Measurements from ENCODE around the gene WDR76.

The WDR76 gene

GRCh38 chr15:43886558-43886957, 59.8 kb downstream of the WDR76 start:
- no peak overlapping the region for H2BK120ac ChIP-seq (ENCODE audit: low read depth, low read length)
- no peaks in the 10 kb centered on the region for H3K4me1 ChIP-seq (ENCODE audit: control insufficient read depth, insufficient read depth, low read depth, low read length)
- H2AFZ ChIP-seq (ENCODE audit: low read depth, low read length), result no peak overlapping the region
- H3K14ac ChIP-seq (ENCODE audit: low read length in 2 of 2), result no peak overlapping the region
- no peak overlapping the region for H4K8ac ChIP-seq (ENCODE audit: low read length)
- H4K91ac ChIP-seq (ENCODE audit: low read length), result no peak overlapping the region
- no peaks in the 10 kb centered on the region for H3K9me3 ChIP-seq (ENCODE audit: control insufficient read depth, low read length)
- H2AK5ac ChIP-seq (ENCODE audit: low read length, severe bottlenecking), result no peak overlapping the region
- no peak overlapping the region for H2BK5ac ChIP-seq (ENCODE audit: low read depth, low read length, poor library complexity, severe bottlenecking)
- peaks cover 2% of the 10 kb centered on the region for H3K79me1 ChIP-seq (replicated peaks; ENCODE audit: low read length, poor library complexity, severe bottlenecking)
- no peak overlapping the region for H3K4me3 ChIP-seq (ENCODE audit: insufficient read depth in 1 of 2, low read depth in 1 of 2, low read length in 2 of 2)
- no peak for DNase-seq
- no peak overlapping the region for H3K4ac ChIP-seq (ENCODE audit: low read depth in 1 of 2, low read length in 2 of 2)
- H2BK12ac ChIP-seq (ENCODE audit: low read length in 2 of 2), result no peak overlapping the region
- H3K9ac ChIP-seq (ENCODE audit: low read length), result no peak overlapping the region
- H3K4me2 ChIP-seq (ENCODE audit: low read length, poor library complexity, severe bottlenecking), result no peak overlapping the region
- H3K27ac ChIP-seq (ENCODE audit: low read length, poor library complexity, severe bottlenecking), result no peak overlapping the region
- H3K27me3 ChIP-seq (ENCODE audit: control insufficient read depth in 1 of 2, insufficient read depth in 1 of 2, low read length in 2 of 2), result no peaks in the 10 kb centered on the region
- H3K18ac ChIP-seq (ENCODE audit: low read depth in 1 of 2, low read length in 2 of 2), result no peak overlapping the region
- H3K23ac ChIP-seq (ENCODE audit: low read length in 2 of 2), result no peak overlapping the region
- no peak overlapping the region for H2BK15ac ChIP-seq (ENCODE audit: low read depth, poor library complexity, severe bottlenecking)
- 97% methylated on average over 4 of the region's 4 CpGs for WGBS
- H3K36me3 ChIP-seq (ENCODE audit: control insufficient read depth in 1 of 2, insufficient read depth in 2 of 2, low read depth in 1 of 2, low read length in 2 of 2), result peaks cover 19 to 36% of the 10 kb centered on the region in 2 experiments

GRCh38 chr15:43887901-43888300, 61.1 kb downstream of the WDR76 start:
- Histone ChIP-seq H3K36me3 (ENCODE audit: control insufficient read depth in 1 of 2, insufficient read depth in 2 of 2, low read depth in 1 of 2, low read length in 2 of 2) (peaks cover 19 to 39% of the 10 kb centered on the region in 2 experiments), H3K27me3 (ENCODE audit: control insufficient read depth in 1 of 2, insufficient read depth in 1 of 2, low read length in 2 of 2) (no peaks in the 10 kb centered on the region), H3K4me3 (ENCODE audit: insufficient read depth in 1 of 2, low read depth in 1 of 2, low read length in 2 of 2) (no peak overlapping the region), H3K4ac (ENCODE audit: low read depth in 1 of 2, low read length in 2 of 2) (no peak overlapping the region), H2BK12ac (ENCODE audit: low read length in 2 of 2) (no peak overlapping the region), H3K4me2 (ENCODE audit: low read length, poor library complexity, severe bottlenecking) (no peak overlapping the region), H3K18ac (ENCODE audit: low read depth in 1 of 2, low read length in 2 of 2) (no peak overlapping the region), H2AK5ac (ENCODE audit: low read length, severe bottlenecking) (no peak overlapping the region), H2AFZ (ENCODE audit: low read depth, low read length) (no peak overlapping the region), H3K9ac (ENCODE audit: low read length) (no peak overlapping the region), H3K27ac (ENCODE audit: low read length, poor library complexity, severe bottlenecking) (no peak overlapping the region), H3K14ac (ENCODE audit: low read length in 2 of 2) (no peak overlapping the region), H3K4me1 (ENCODE audit: control insufficient read depth, insufficient read depth, low read depth, low read length) (no peaks in the 10 kb centered on the region), H3K23ac (ENCODE audit: low read length in 2 of 2) (no peak overlapping the region), H3K79me1 (replicated peaks; ENCODE audit: low read length, poor library complexity, severe bottlenecking) (no peaks in the 10 kb centered on the region), H4K8ac (ENCODE audit: low read length) (no peak overlapping the region), H2BK120ac (ENCODE audit: low read depth, low read length) (no peak overlapping the region), H2BK5ac (ENCODE audit: low read depth, low read length, poor library complexity, severe bottlenecking) (no peak overlapping the region), H2BK15ac (ENCODE audit: low read depth, poor library complexity, severe bottlenecking) (no peak overlapping the region), H3K9me3 (ENCODE audit: control insufficient read depth, low read length) (no peaks in the 10 kb centered on the region), H4K91ac (ENCODE audit: low read length) (no peak overlapping the region)
- no peak for DNase-seq
- WGBS, result 97% methylated on average over 4 of the region's 5 CpGs

- Histone ChIP-seq H3K36me3 (ENCODE audit: control insufficient read depth in 1 of 2, insufficient read depth in 2 of 2, low read depth in 1 of 2, low read length in 2 of 2) (peaks cover 15 to 35% of the 10 kb centered on the region in 2 experiments), H4K8ac (ENCODE audit: low read length) (no peak overlapping the region), H2BK5ac (ENCODE audit: low read depth, low read length, poor library complexity, severe bottlenecking) (no peak overlapping the region), H2BK15ac (ENCODE audit: low read depth, poor library complexity, severe bottlenecking) (no peak overlapping the region), H2AFZ (ENCODE audit: low read depth, low read length) (no peak overlapping the region), H3K23ac (ENCODE audit: low read length in 2 of 2) (no peak overlapping the region), H2AK5ac (ENCODE audit: low read length, severe bottlenecking) (no peak overlapping the region), H3K18ac (ENCODE audit: low read depth in 1 of 2, low read length in 2 of 2) (no peak overlapping the region), H4K91ac (ENCODE audit: low read length) (no peak overlapping the region), H3K14ac (ENCODE audit: low read length in 2 of 2) (no peak overlapping the region), H3K9me3 (ENCODE audit: control insufficient read depth, low read length) (no peaks in the 10 kb centered on the region), H3K9ac (ENCODE audit: low read length) (no peak overlapping the region), H3K4me2 (ENCODE audit: low read length, poor library complexity, severe bottlenecking) (no peak overlapping the region), H3K27ac (ENCODE audit: low read length, poor library complexity, severe bottlenecking) (no peak overlapping the region), H3K27me3 (ENCODE audit: control insufficient read depth in 1 of 2, insufficient read depth in 1 of 2, low read length in 2 of 2) (no peaks in the 10 kb centered on the region), H3K4ac (ENCODE audit: low read depth in 1 of 2, low read length in 2 of 2) (no peak overlapping the region), H3K4me3 (ENCODE audit: insufficient read depth in 1 of 2, low read depth in 1 of 2, low read length in 2 of 2) (no peak overlapping the region), H2BK12ac (ENCODE audit: low read length in 2 of 2) (no peak overlapping the region), H2BK120ac (ENCODE audit: low read depth, low read length) (no peak overlapping the region), H3K4me1 (ENCODE audit: control insufficient read depth, insufficient read depth, low read depth, low read length) (no peaks in the 10 kb centered on the region), H3K79me1 (replicated peaks; ENCODE audit: low read length, poor library complexity, severe bottlenecking) (no peaks in the 10 kb centered on the region)
- DNase-seq, result no peak
- WGBS, result 98% methylated on average over 3 of the region's 3 CpGs
Observed at GRCh38 chr15:43889042-43889441, 62.2 kb downstream of the WDR76 start.

GRCh38 chr15:43893956-43894355, 67.2 kb downstream of the WDR76 start:
- no peak overlapping the region for H2BK120ac ChIP-seq (ENCODE audit: low read depth, low read length)
- H3K14ac ChIP-seq (ENCODE audit: low read length in 2 of 2), result no peak overlapping the region
- H2AK5ac ChIP-seq (ENCODE audit: low read length, severe bottlenecking), result no peak overlapping the region
- no peak overlapping the region for H2BK12ac ChIP-seq (ENCODE audit: low read length in 2 of 2)
- H2AFZ ChIP-seq (ENCODE audit: low read depth, low read length), result no peak overlapping the region
- H3K79me1 ChIP-seq (replicated peaks; ENCODE audit: low read length, poor library complexity, severe bottlenecking), result no peaks in the 10 kb centered on the region
- H3K9me3 ChIP-seq (ENCODE audit: control insufficient read depth, low read length), result no peaks in the 10 kb centered on the region
- peaks cover 6 to 35% of the 10 kb centered on the region in 2 experiments for H3K36me3 ChIP-seq (ENCODE audit: control insufficient read depth in 1 of 2, insufficient read depth in 2 of 2, low read depth in 1 of 2, low read length in 2 of 2)
- no peak overlapping the region for H3K18ac ChIP-seq (ENCODE audit: low read depth in 1 of 2, low read length in 2 of 2)
- WGBS, result 98% methylated on average over 1 of the region's 1 CpG
- no peaks in the 10 kb centered on the region for H3K4me1 ChIP-seq (ENCODE audit: control insufficient read depth, insufficient read depth, low read depth, low read length)
- H2BK5ac ChIP-seq (ENCODE audit: low read depth, low read length, poor library complexity, severe bottlenecking), result no peak overlapping the region
- H3K9ac ChIP-seq (ENCODE audit: low read length), result no peak overlapping the region
- H3K27me3 ChIP-seq (ENCODE audit: control insufficient read depth in 1 of 2, insufficient read depth in 1 of 2, low read length in 2 of 2), result no peaks in the 10 kb centered on the region
- no peak overlapping the region for H3K23ac ChIP-seq (ENCODE audit: low read length in 2 of 2)
- no peak overlapping the region for H3K4me3 ChIP-seq (ENCODE audit: insufficient read depth in 1 of 2, low read depth in 1 of 2, low read length in 2 of 2)
- no peak overlapping the region for H2BK15ac ChIP-seq (ENCODE audit: low read depth, poor library complexity, severe bottlenecking)
- H3K4me2 ChIP-seq (ENCODE audit: low read length, poor library complexity, severe bottlenecking), result no peak overlapping the region
- H3K27ac ChIP-seq (ENCODE audit: low read length, poor library complexity, severe bottlenecking), result no peak overlapping the region
- DNase-seq, result no peak
- H4K91ac ChIP-seq (ENCODE audit: low read length), result no peak overlapping the region
- H3K4ac ChIP-seq (ENCODE audit: low read depth in 1 of 2, low read length in 2 of 2), result no peak overlapping the region
- H4K8ac ChIP-seq (ENCODE audit: low read length), result no peak overlapping the region
